ENCODE data around the gene RAPGEF6. TPM values are rescaled to one million over a fixed set of nuclear protein-coding genes. Genes with fewer than 3 reads are reported as not detected.
"Not testable (repeated sequence)": the region's sequence is repeated elsewhere in the genome, so short reads cannot be mapped to it uniquely, and the experiment has no call there.

Gene RAPGEF6
- total RNA-seq, 4 donors from 2014 or later = 7.2 to 11.7 (median 8.5) TPM

DNA sequence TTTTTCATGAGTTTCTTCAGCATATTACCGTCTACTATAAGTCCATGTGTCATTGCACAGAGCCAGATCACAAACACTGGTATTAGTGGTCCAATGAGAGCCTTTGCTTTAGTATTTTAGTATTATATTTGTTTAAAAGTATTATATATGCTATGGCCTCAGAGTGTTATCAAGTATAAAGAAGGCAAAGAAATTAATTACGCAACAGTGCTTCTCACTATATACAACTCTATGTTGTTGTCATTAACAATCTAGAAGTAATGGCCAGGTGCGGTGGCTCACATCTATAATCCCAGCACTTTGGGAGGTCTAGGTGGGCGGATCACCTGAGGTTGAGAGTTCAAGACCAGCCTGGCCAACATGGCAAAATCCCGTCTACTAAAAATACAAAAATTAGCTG lies 47.1 kb upstream of the RAPGEF6 start:
- ATAC-seq = no peak
- Histone ChIP-seq H3K9me3 (no peaks in the 10 kb centered on the region), H3K36me3 (peaks cover 0 to 33% of the 10 kb centered on the region in 2 donors), H3K27me3 (no peaks in the 10 kb centered on the region), H3K27ac (no peak overlapping the region), H3K4me1 (peaks cover 11 to 15% of the 10 kb centered on the region in 2 donors), H3K4me3 (no peak overlapping the region)
- DNase-seq = no peak
- in situ Hi-C loops (cut with MboI; ENCODE audit: low sequenced_read_pairs in 4 of 4) = no loop called here
- intact Hi-C loops (cut with DNase I; ENCODE audit: low total_unique reads) = no loop called here
- no peak for TF ChIP-seq CTCF (IDR thresholded peaks at IDR 0.05 in 4 of 5, conservative IDR thresholded peaks at IDR 0.05 in 1 of 5)
- TF ChIP-seq POLR2A (IDR thresholded peaks at IDR 0.05) = no peak

- peaks cover 19% of the 10 kb centered on the region in 2 donors for H3K4me1 ChIP-seq
- no peak for ATAC-seq
- TF ChIP-seq POLR2A (IDR thresholded peaks at IDR 0.05) (no peak), CTCF (IDR thresholded peaks at IDR 0.05 in 4 of 5, conservative IDR thresholded peaks at IDR 0.05 in 1 of 5) (no peak)
- in situ Hi-C loops (cut with MboI; ENCODE audit: low sequenced_read_pairs in 4 of 4) = no loop called here
- intact Hi-C loops (cut with DNase I; ENCODE audit: low total_unique reads) = no loop called here
- peaks cover 0 to 50% of the 10 kb centered on the region in 2 donors for H3K36me3 ChIP-seq
- H3K27ac ChIP-seq = peak overlapping the region in 3 of 4 donors; percentile 14 to 32 (median 27)
- DNase-seq = no peak
- no peak overlapping the region for H3K4me3 ChIP-seq
- H3K9me3 ChIP-seq = no peaks in the 10 kb centered on the region
- no peaks in the 10 kb centered on the region for H3K27me3 ChIP-seq
Observed at GRCh38 chr5:131679911-131680310, 44.9 kb upstream of the RAPGEF6 start.

DNA sequence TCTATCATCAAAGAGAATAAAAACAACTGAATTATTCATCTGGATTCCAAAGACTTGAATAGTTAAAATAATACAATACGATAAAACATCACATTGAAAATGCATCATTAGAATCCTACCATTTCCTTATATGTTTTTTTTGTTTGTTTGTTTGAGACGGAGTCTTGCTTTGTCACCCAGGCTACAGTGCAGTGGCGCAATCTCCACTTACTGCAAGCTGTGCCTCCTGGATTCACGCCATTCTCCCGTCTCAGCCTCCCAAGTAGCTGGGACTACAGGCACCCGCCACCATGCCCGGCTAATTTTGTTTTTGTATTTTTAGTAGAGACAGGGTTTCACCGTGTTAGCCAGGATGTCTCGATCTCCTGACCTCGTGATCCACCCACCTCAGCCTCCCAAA lies 43.2 kb upstream of the RAPGEF6 start:
- H3K4me3 ChIP-seq; ATAC-seq; DNase-seq; intact Hi-C loops (cut with DNase I; ENCODE audit: low total_unique reads); in situ Hi-C loops (cut with MboI; ENCODE audit: low sequenced_read_pairs in 4 of 4); H3K27me3 ChIP-seq; H3K9me3 ChIP-seq: not testable (repeated sequence)
- peaks cover 19 to 21% of the 10 kb centered on the region in 2 donors for H3K4me1 ChIP-seq
- H3K36me3 ChIP-seq = peaks cover 0 to 56% of the 10 kb centered on the region in 2 donors
- H3K27ac ChIP-seq = peak overlapping the region in 1 of 4 donors; percentile 50

DNA sequence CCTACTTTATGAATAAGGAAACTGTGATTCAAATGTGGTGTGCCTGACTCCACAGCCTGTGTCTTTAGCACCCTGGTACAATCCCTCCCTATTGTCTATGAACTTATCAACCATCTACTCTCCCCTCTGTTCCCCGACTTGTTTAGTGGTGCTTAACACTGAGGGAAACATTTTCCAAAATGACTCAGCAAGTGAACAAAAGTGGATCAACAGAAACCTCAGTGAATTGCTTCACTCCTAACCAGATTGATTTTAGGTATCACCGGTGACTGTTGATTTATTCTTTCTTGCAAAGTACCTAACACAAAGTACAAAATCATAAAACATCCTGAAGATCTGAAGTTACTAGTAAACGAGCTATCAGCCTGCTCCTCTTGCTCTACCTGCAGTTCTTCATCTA lies 42.1 kb upstream of the RAPGEF6 start:
- TF ChIP-seq POLR2A (IDR thresholded peaks at IDR 0.05) (no peak), CTCF (IDR thresholded peaks at IDR 0.05 in 4 of 5, conservative IDR thresholded peaks at IDR 0.05 in 1 of 5) (no peak)
- no peak for DNase-seq
- intact Hi-C loops (cut with DNase I; ENCODE audit: low total_unique reads) (no loop called here), in situ Hi-C loops (cut with MboI; ENCODE audit: low sequenced_read_pairs in 4 of 4) (no loop called here)
- H3K9me3 ChIP-seq = no peaks in the 10 kb centered on the region
- H3K4me1 ChIP-seq = peaks cover 29% of the 10 kb centered on the region in 2 donors
- H3K27me3 ChIP-seq = no peaks in the 10 kb centered on the region
- peaks cover 0 to 48% of the 10 kb centered on the region in 2 donors for H3K36me3 ChIP-seq
- no peak overlapping the region for H3K4me3 ChIP-seq
- ATAC-seq = no peak
- peak overlapping the region; percentile 25 to 58 (median 50) for H3K27ac ChIP-seq

- in situ Hi-C loops (cut with MboI; ENCODE audit: low sequenced_read_pairs in 4 of 4) (no loop called here), intact Hi-C loops (cut with DNase I; ENCODE audit: low total_unique reads) (loop anchor here (1.0 to 2.0 kb wide), 2 partner anchors 38 to 124 kb away; partner anchors contain the start of gene RAPGEF6)
- DNase-seq (no peak), ATAC-seq (peak in 1 of 2 donors; percentile 24)
- H3K4me1 ChIP-seq = peaks cover 39 to 45% of the 10 kb centered on the region in 2 donors
- TF ChIP-seq POLR2A (IDR thresholded peaks at IDR 0.05) = no peak
- TF ChIP-seq CTCF (IDR thresholded peaks at IDR 0.05 in 4 of 5, conservative IDR thresholded peaks at IDR 0.05 in 1 of 5) = no peak
- no peaks in the 10 kb centered on the region for H3K27me3 ChIP-seq
- H3K27ac ChIP-seq = peak overlapping the region; percentile 85 to 93 (median 88)
- H3K4me3 ChIP-seq = peak overlapping the region in 2 of 4 donors; percentile 5 to 21
- no peaks in the 10 kb centered on the region for H3K9me3 ChIP-seq
- H3K36me3 ChIP-seq = peaks cover 0 to 44% of the 10 kb centered on the region in 2 donors
Observed at GRCh38 chr5:131672776-131673175, 37.7 kb upstream of the RAPGEF6 start.
